ENCODE measurements around the gene CXCL6. TPM values are rescaled to one million over a fixed set of nuclear protein-coding genes. Genes with fewer than 3 reads are reported as not detected.

Gene CXCL6
- 34.7 TPM for polyA plus RNA-seq (2013, experiment 1 of 2; ENCODE audit: insufficient read length)
- 35.4 TPM for polyA plus RNA-seq (2013, experiment 2 of 2; ENCODE audit: insufficient read length)

- peak; percentile 36 for DNase-seq
Observed at GRCh38 chr4:73836373-73837279, at the start of gene CXCL6. CXCL6 (plus strand) TSS chr4:73836678; CDS start chr4:73836751, 73 bp downstream.

DNA sequence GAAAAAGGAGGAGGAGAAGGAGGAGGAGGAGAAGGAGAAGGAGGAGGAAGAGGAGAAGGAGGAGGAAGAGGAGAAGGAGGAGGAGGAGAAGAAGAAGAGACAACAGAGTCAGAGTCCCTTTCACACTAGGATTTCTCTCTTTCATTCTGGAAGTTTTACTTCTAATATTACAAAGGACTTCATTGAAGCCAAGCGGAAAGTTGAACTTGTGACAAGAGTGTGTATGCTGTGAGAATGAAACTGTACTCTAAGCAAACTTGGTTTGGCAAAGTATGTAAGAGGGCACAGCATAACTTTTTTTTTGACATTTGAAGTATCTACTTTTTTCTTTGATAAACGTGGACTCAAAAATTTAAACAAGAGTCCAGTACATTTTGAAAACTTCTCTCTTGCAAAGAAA is 48.1 kb upstream of the CXCL6 start:
- DNase-seq: no peak

DNA sequence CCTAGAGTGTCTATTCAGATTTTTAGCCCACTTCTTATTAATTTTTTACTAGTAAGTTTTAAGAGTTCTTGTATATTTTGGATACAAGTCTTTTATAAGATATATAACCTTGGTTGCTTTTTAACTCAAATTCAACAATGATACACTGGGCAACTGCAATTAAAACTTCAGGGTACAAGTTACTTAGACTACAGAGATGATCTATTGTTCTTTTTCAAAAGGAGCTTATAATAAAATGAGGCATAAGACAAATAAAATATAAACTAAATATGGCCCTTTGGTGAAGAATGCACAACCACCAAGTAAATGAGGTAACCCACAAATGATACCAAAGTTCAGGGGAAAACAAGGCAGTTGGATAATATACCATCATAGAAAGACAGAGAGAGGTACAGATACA is 37.6 kb upstream of the CXCL6 start:
- no peak for DNase-seq

GRCh38 chr4:73800206-73800605 is 36.3 kb upstream of the CXCL6 start:
- no peak for DNase-seq

DNA sequence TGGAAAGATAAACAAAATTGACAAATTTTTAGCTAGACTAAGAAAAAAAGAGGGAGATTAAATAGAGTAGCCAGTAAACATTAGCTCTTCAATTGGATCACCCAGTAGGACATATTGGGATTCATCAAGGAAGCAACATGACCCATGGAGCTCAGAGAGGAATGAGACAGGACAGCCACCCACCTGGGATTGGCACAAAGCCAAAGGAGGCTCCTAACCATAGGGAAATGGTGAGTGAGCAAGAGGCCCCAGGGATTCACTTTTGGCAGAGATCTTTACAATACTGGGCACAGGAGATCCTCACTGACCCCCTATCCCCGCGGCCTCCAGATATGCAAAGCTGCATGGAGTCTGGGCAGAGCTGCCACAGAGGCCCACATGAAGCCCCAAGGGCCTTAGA is 34.8 kb upstream of the CXCL6 start:
- DNase-seq: no peak

- DNase-seq: no peak
Observed at GRCh38 chr4:73803213-73803612, 33.3 kb upstream of the CXCL6 start.

- no peak for DNase-seq
Observed at GRCh38 chr4:73810191-73810590, 26.3 kb upstream of the CXCL6 start.

GRCh38 chr4:73811841-73812240 is 24.6 kb upstream of the CXCL6 start:
- no peak for DNase-seq

DNA sequence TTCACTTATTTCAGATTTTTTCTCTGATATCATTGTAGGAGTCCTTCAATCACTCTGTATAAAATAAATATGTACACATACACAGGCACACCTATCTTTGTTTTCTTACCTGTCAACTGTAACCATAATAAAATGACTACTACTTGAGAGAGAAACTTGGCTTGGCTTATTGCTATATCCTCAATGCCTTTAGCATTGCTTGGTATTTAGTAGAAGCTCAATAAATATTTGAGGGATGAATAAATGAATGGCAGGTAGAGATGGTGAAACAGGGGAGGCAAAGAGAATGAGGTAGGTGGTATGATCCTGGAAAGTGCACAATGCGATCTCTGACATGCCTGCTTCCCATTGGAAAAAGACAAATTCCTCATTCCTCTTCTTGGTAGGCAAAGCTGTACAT is 21.8 kb upstream of the CXCL6 start:
- no peak for DNase-seq

DNA sequence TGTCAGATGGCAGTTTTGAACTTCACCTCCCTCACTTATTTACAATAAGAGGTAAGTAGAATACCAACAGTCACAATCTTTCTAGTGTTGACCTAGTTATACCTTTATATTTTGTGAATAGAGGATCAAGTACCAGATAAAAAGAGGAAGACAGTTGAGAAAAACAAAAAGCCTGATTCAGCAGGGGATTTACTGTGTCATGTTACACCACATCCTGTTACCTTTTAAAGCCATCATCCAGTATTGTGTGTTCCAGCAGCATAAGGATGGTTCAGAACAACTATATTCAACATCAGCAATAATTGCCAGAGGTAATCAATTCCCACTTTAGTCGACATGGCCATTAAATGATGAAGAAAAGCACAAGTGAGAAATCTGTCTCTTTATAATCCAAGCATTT is 21.3 kb upstream of the CXCL6 start:
- no peak for DNase-seq

DNA sequence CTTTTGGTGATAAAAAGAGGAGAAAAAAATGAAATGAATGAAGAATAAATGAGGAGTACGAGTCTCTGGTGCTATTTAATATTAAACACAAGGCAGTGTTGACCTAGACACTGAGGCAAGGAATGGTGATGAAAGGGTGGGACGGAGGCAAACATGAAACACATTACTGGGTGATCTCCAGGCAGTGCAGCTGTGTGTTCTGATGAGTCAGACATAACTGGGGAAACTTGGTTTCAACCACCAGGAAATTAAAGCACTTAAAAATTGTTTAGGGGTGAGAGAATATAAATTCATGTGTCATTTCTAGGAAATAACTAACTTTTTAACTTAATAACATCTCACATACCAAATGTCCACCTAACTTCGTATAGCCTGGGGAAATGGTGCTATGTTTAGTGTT is 19.7 kb upstream of the CXCL6 start:
- DNase-seq: peak; percentile 93

GRCh38 chr4:73817341-73817740 is 19.1 kb upstream of the CXCL6 start:
- no peak for DNase-seq

DNA sequence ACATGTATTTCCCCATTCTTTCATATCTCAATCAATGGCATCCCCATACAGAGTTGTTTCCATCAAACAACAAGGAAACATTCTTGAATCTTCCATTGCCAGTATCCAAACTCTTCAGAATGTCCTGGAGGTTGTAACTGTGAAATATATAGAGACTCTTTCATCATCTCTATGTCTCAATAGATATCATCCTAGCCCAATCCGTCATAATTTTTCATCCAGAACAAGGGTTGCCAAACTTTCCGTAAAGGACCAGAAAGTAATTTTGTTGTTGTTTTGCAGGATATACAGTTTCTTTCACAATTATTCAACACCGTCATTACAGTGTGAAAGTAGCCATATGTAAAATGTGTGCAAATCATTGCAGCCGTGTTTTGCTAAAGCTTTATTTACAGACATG is 15.2 kb upstream of the CXCL6 start:
- DNase-seq: no peak

DNA sequence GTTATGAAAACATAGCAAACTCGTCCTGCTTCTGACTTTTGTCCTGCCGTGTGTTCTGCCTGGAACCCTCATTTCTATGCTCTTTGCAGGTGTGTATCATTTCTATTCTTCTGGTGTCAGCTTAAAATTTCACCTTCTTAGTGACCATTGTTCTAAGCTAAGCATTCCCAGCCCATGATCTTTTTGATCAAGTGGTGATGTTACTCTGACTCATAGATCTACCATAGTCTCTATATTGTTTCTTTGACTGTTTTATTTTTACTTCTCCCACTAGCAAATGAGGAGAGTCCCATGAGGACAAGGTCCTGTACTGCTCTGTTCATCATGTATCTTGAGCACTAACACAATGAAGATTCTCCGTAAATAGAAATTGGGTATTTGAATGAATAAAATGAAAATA is 14.1 kb upstream of the CXCL6 start:
- no peak for DNase-seq

DNA sequence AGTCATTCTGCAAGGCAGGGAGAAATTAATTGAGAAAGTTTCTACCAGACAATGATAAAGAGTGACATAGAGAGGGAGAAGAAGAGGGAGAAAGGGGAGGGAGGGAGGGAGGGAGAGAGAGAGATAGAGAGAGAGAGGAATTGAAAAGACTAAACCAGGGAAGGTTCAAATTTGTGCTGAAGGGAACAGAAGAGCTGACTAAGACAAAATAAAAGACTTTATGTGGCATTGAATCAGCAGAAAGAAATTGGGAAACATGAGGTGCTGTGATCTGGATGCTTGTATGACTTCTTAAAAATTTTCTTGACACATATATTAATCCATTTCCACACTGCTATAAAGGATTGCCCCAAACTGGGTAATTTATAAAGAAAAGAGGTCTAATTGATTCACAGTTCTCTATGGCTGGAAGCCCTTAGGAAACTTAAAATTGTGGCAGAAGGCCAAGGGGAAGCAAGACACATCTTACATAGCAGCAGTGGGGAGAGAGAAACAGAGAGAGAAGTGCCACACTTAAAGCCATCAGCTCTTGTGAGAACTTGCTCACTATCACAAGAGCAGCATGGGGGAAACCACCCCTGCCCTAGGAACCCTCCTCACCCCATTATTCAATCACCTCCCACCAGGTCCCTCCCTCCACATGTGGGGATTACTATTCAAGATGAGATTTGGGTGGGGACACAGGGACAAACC is 13.5 kb upstream of the CXCL6 start:
- DNase-seq: no peak

DNA sequence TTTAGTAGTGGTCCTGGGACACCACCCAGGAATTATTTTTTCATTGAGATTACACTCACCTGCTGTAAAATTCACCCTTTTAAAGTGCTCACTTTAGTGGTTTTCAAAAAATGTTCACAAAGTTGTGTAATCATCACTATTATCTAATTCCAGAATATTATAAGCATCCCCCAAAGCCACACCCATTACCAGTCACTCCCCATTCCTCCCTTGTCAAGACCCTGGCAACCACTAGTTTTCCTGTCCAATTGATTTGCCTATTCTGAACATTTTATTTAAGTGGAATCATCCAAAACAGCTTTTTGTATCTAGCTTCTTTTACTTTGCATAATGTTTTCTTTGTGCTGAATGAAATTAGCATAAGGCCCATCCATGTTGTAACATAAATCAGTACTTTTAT is 12.7 kb upstream of the CXCL6 start:
- no peak for DNase-seq

DNA sequence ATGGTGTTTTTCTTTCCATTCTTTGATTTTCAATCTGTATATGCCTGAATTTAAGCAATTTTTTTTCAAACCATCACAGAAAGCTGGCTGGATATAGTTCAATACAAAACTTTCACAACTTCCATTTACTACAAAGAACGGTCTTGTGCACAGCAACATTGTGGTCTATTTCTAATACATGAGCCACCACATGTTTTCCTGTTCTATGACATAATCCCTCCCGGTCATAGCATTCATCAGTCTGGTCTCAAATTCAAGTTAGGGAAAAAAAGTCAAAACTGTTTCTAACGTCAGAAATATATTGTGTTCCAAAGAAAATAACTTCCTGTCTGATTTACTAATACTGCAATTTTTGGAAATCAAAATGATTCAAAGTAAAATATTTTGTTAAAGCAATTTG is 7.5 kb upstream of the CXCL6 start:
- DNase-seq: peak; percentile 53

GRCh38 chr4:73831569-73831968 is 4.9 kb upstream of the CXCL6 start:
- DNase-seq: peak; percentile 80

GRCh38 chr4:73832651-73833237 is 3.7 kb upstream of the CXCL6 start:
- peak; percentile 77 for DNase-seq

DNA sequence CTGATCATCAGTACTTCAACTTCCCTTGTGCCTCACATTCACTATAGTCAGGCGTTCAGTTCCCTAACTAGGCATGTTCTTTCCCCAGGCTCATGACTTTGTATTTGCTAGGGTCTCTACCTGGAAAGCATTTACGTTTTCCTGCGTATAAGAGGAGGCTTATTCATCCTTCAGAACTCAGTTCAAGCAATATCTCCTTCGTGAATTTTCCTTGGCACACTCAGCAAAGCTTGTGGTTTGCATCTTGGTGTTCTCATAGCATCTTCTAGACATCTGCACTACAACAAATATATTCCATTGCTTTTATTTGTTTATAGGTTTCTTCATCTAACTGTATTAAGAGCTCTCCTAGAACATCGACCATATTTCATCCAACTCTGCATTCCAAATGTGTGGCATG is 2.6 kb downstream of the CXCL6 start:
- DNase-seq: no peak

DNA sequence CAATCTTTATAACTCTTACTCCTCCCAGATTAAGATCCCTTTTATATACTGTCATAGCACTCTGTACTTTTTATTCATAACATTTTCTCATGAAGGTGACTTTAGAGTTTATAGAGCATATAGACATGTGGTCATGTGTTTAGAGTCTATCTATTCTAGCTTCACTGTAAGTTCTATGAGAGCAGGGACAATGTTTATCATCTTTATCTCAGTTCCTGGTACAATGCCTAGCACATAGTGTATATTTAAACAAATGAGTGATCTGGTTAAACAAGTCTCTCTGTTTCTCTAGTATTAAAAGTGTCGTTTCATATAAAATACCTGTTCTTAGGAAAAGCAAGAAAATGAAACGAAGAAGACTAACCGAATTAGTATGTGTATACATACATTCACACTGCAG is 3.2 kb downstream of the CXCL6 start:
- no peak for DNase-seq

DNA sequence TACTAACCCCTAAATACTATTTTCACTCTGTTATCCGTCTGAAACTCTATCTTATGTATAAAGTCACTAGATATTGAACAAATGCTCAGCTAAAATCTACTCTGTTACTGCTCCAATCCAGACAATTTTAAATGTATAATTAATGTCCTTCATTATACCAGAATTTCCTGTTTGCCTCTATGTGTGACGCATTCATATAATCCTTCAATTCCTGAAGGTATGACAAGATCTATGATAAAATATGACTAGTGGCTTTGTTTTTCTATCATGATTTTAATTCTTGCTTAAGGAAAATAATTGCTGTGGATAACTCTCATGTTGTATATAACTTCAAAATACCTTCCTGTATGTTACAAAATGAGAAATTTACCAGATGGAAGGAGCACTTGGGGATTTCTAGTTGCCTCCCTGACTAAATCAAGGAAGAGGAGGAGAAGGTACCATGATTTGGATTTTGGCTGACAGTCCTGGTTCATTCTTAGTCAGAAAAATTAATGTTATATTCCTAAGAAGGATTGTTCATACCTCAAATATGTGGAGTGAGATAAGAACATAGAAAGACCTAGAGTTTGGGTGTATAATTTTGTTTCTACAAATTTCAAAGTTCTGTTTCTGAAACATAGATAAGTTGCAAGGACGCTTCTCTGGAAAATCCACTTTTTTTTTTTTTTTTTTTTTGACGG is 4.9 kb downstream of the CXCL6 start:
- DNase-seq: no peak

GRCh38 chr4:73842696-73843095 is 6.2 kb downstream of the CXCL6 start:
- no peak for DNase-seq

All from fibroblast of skin of abdomen (primary cell).